ENCODE results near the gene SLC7A8. TPM values are rescaled to one million over a fixed set of nuclear protein-coding genes. Genes with fewer than 3 reads are reported as not detected.

Gene SLC7A8
- polyA plus RNA-seq, 1 donor (not counting 4 experiments of a cell fraction or from before 2014, with no cell fraction given): 29.1 TPM

GRCh38 chr14:23151342-23151741 is 32.1 kb downstream of the SLC7A8 start:
- no peak overlapping the region for H3K9ac ChIP-seq (ENCODE audit: control insufficient read depth, extremely low read depth, insufficient read depth, low read length)
- H3K27me3 ChIP-seq (ENCODE audit: control insufficient read depth, extremely low read depth, insufficient read depth, low read length): no peaks in the 10 kb centered on the region
- H3K36me3 ChIP-seq (ENCODE audit: control insufficient read depth in 2 of 2, extremely low read depth in 1 of 2, insufficient read depth in 2 of 2, low read length in 2 of 2): peaks cover 0 to 4% of the 10 kb centered on the region in 2 experiments
- TF ChIP-seq EZH2 (IDR thresholded peaks at IDR 0.05; ENCODE audit: low read length) (no peak), CTCF (optimal IDR thresholded peaks at IDR 0.05 in 1 of 3, IDR thresholded peaks at IDR 0.05 in 1 of 3, conservative IDR thresholded peaks at IDR 0.05 in 1 of 3; ENCODE audit: extremely low read depth in 1 of 3, insufficient read depth in 2 of 3, low read length in 3 of 3) (no peak)
- H2AFZ ChIP-seq (ENCODE audit: control insufficient read depth, low read length): no peak overlapping the region
- no peaks in the 10 kb centered on the region for H3K9me1 ChIP-seq (ENCODE audit: control insufficient read depth, extremely low read depth, insufficient read depth, low read length)
- no peaks in the 10 kb centered on the region for H4K20me1 ChIP-seq (ENCODE audit: control insufficient read depth, extremely low read depth, insufficient read depth, low read length)
- H3K79me2 ChIP-seq (ENCODE audit: control insufficient read depth, insufficient read depth, low read length): no peaks in the 10 kb centered on the region
- H3K4me1 ChIP-seq (ENCODE audit: control insufficient read depth, extremely low read depth, insufficient read depth, low read length): peaks cover 30% of the 10 kb centered on the region
- H3K4me3 ChIP-seq (ENCODE audit: control insufficient read depth in 2 of 3, extremely low read depth in 1 of 3, insufficient read depth in 2 of 3, low read depth in 1 of 3, low read length in 3 of 3): no peak overlapping the region
- no peak overlapping the region for H3K4me2 ChIP-seq (ENCODE audit: control insufficient read depth, extremely low read depth, insufficient read depth, low read depth, low read length)
- H3K27ac ChIP-seq (ENCODE audit: control insufficient read depth, insufficient read depth, low read length): no peak overlapping the region
- dilution Hi-C loops (cut with MboI; ENCODE audit: extremely low pct_ligation_motif_present, low sequenced_read_pairs): no loop called here
- DNase-seq (ENCODE audit: low read depth, low spot score): no peak
- no peak for FAIRE-seq
- H3K9me3 ChIP-seq (ENCODE audit: control insufficient read depth, low read depth, low read length): no peaks in the 10 kb centered on the region

GRCh38 chr14:23149745-23150144 is 33.7 kb downstream of the SLC7A8 start:
- Histone ChIP-seq H2AFZ (ENCODE audit: control insufficient read depth, low read length) (no peak overlapping the region), H3K27ac (ENCODE audit: control insufficient read depth, insufficient read depth, low read length) (no peak overlapping the region), H3K36me3 (ENCODE audit: control insufficient read depth in 2 of 2, extremely low read depth in 1 of 2, insufficient read depth in 2 of 2, low read length in 2 of 2) (peaks cover 0 to 6% of the 10 kb centered on the region in 2 experiments), H3K4me1 (ENCODE audit: control insufficient read depth, extremely low read depth, insufficient read depth, low read length) (peaks cover 18% of the 10 kb centered on the region), H3K9me3 (ENCODE audit: control insufficient read depth, low read depth, low read length) (no peaks in the 10 kb centered on the region), H4K20me1 (ENCODE audit: control insufficient read depth, extremely low read depth, insufficient read depth, low read length) (no peaks in the 10 kb centered on the region), H3K9me1 (ENCODE audit: control insufficient read depth, extremely low read depth, insufficient read depth, low read length) (no peaks in the 10 kb centered on the region), H3K4me2 (ENCODE audit: control insufficient read depth, extremely low read depth, insufficient read depth, low read depth, low read length) (no peak overlapping the region), H3K79me2 (ENCODE audit: control insufficient read depth, insufficient read depth, low read length) (no peaks in the 10 kb centered on the region), H3K9ac (ENCODE audit: control insufficient read depth, extremely low read depth, insufficient read depth, low read length) (no peak overlapping the region), H3K4me3 (ENCODE audit: control insufficient read depth in 2 of 3, extremely low read depth in 1 of 3, insufficient read depth in 2 of 3, low read depth in 1 of 3, low read length in 3 of 3) (no peak overlapping the region), H3K27me3 (ENCODE audit: control insufficient read depth, extremely low read depth, insufficient read depth, low read length) (no peaks in the 10 kb centered on the region)
- TF ChIP-seq CTCF (optimal IDR thresholded peaks at IDR 0.05 in 1 of 3, IDR thresholded peaks at IDR 0.05 in 1 of 3, conservative IDR thresholded peaks at IDR 0.05 in 1 of 3; ENCODE audit: extremely low read depth in 1 of 3, insufficient read depth in 2 of 3, low read length in 3 of 3) (no peak), EZH2 (IDR thresholded peaks at IDR 0.05; ENCODE audit: low read length) (no peak)
- no peak for FAIRE-seq
- dilution Hi-C loops (cut with MboI; ENCODE audit: extremely low pct_ligation_motif_present, low sequenced_read_pairs): no loop called here
- no peak for DNase-seq (ENCODE audit: low read depth, low spot score)

Data from keratinocyte (primary cell).